ENCODE measurements around the gene EXOC1L. TPM values are rescaled to one million over a fixed set of nuclear protein-coding genes. Genes with fewer than 3 reads are reported as not detected.

EXOC1L gene
- total and polyA plus RNA-seq, 2 donors (not counting 1 experiment from before 2014, with no cell fraction given): not detected

GRCh38 chr4:55817691-55818090 lies 1.9 kb upstream of the EXOC1L start:
- Histone ChIP-seq H4K20me1 (ENCODE audit: control insufficient read depth, insufficient read depth, low read length, poor library complexity, severe bottlenecking) (no peaks in the 10 kb centered on the region), H3K27me3 (replicated peaks in 1 of 4; ENCODE audit: control extremely low read depth in 1 of 4, control insufficient read depth in 3 of 4, insufficient read depth in 4 of 4, low read length in 3 of 4) (peaks cover 0 to 20% (median 8%) of the 10 kb centered on the region in 4 experiments), H3K27ac (ENCODE audit: low read length in 2 of 2) (no peak overlapping the region), H3K9ac (ENCODE audit: low read length) (no peak overlapping the region), H3K4me1 (ENCODE audit: control insufficient read depth in 2 of 2, insufficient read depth in 2 of 2, low read length in 2 of 2) (peaks cover 0 to 4% of the 10 kb centered on the region in 2 donors), H3K9me3 (ENCODE audit: control extremely low read depth in 1 of 3, control insufficient read depth in 2 of 3, insufficient read depth in 1 of 3, low read length in 2 of 3) (no peaks in the 10 kb centered on the region), H3K36me3 (replicated peaks in 1 of 2; ENCODE audit: control extremely low read depth in 1 of 2, control insufficient read depth in 1 of 2, extremely low read depth in 1 of 2, insufficient read depth in 2 of 2, low read length in 1 of 2) (no peaks in the 10 kb centered on the region), H3K79me2 (ENCODE audit: control insufficient read depth, insufficient read depth, low read length) (no peaks in the 10 kb centered on the region), H3K4me2 (replicated peaks; ENCODE audit: low read depth, low read length, poor library complexity, severe bottlenecking) (no peak overlapping the region), H2AFZ (ENCODE audit: insufficient read depth, low read depth, low read length, poor library complexity, severe bottlenecking) (no peak overlapping the region), H3K4me3 (ENCODE audit: control extremely low read depth in 1 of 5, extremely low read depth in 1 of 5, insufficient read depth in 1 of 5, low read depth in 2 of 5, low read length in 4 of 5) (no peak overlapping the region)
- H3K27me3 Mint-ChIP-seq: peaks cover 31% of the 10 kb centered on the region
- no peak overlapping the region for H3K4me3 Mint-ChIP-seq
- POLR2A ChIA-PET: no interaction called here
- H3K27ac Mint-ChIP-seq: no peak overlapping the region
- TF ChIP-seq EZH2 (IDR thresholded peaks at IDR 0.05; ENCODE audit: borderline replicate concordance, insufficient read depth, low read depth, low read length, poor library complexity, severe bottlenecking) (no peak), CTCF (IDR thresholded peaks at IDR 0.05) (no peak)
- CTCF ChIA-PET: no interaction called here
- peaks cover 3% of the 10 kb centered on the region for H3K4me1 Mint-ChIP-seq
- intact Hi-C loops (cut with micrococcal nuclease): no loop called here
- WGBS (ENCODE audit: insufficient coverage): 100% methylated on average over 2 of the region's 3 CpGs
- H3K9me3 Mint-ChIP-seq (ENCODE audit: insufficient read depth): no peaks in the 10 kb centered on the region
- no peak for DNase-seq
- ATAC-seq (ENCODE audit: low read depth): no peak

- WGBS (ENCODE audit: insufficient coverage): no CpG with 5 or more reads among the region's 2 CpGs
- ATAC-seq (ENCODE audit: low read depth): no peak
- no peak overlapping the region for H3K4me2 ChIP-seq (replicated peaks; ENCODE audit: low read depth, low read length, poor library complexity, severe bottlenecking)
Measured at GRCh38 chr4:55820279-55820678, 689 bp downstream of the EXOC1L start.

More at GRCh38 chr4:55820279-55820678, 689 bp downstream of the EXOC1L start:
- Mint-ChIP-seq H3K27ac (no peak overlapping the region), H3K9me3 (ENCODE audit: insufficient read depth) (no peaks in the 10 kb centered on the region), H3K4me3 (no peak overlapping the region), H3K27me3 (peaks cover 29% of the 10 kb centered on the region), H3K4me1 (peaks cover 3% of the 10 kb centered on the region)
- intact Hi-C loops (cut with micrococcal nuclease): no loop called here
- peaks cover 0 to 20% (median 8%) of the 10 kb centered on the region in 4 experiments for H3K27me3 ChIP-seq (replicated peaks in 1 of 4; ENCODE audit: control extremely low read depth in 1 of 4, control insufficient read depth in 3 of 4, insufficient read depth in 4 of 4, low read length in 3 of 4)
- TF ChIP-seq EZH2 (IDR thresholded peaks at IDR 0.05; ENCODE audit: borderline replicate concordance, insufficient read depth, low read depth, low read length, poor library complexity, severe bottlenecking) (no peak), CTCF (IDR thresholded peaks at IDR 0.05) (no peak)
- H3K4me3 ChIP-seq (ENCODE audit: control extremely low read depth in 1 of 5, extremely low read depth in 1 of 5, insufficient read depth in 1 of 5, low read depth in 2 of 5, low read length in 4 of 5): no peak overlapping the region
- H3K9me3 ChIP-seq (ENCODE audit: control extremely low read depth in 1 of 3, control insufficient read depth in 2 of 3, insufficient read depth in 1 of 3, low read length in 2 of 3): no peaks in the 10 kb centered on the region
- no peak overlapping the region for H2AFZ ChIP-seq (ENCODE audit: insufficient read depth, low read depth, low read length, poor library complexity, severe bottlenecking)
- no peak for DNase-seq
- no peak overlapping the region for H3K9ac ChIP-seq (ENCODE audit: low read length)
- ChIA-PET CTCF (interaction anchor here (1.1 kb wide), 1 partner anchor 411 kb away, joined by 3 read pairs; no protein-coding TSS in a partner anchor), POLR2A (no interaction called here)
- H3K27ac ChIP-seq (ENCODE audit: low read length in 2 of 2): no peak overlapping the region
- no peaks in the 10 kb centered on the region for H4K20me1 ChIP-seq (ENCODE audit: control insufficient read depth, insufficient read depth, low read length, poor library complexity, severe bottlenecking)
- H3K4me1 ChIP-seq (ENCODE audit: control insufficient read depth in 2 of 2, insufficient read depth in 2 of 2, low read length in 2 of 2): peaks cover 0 to 4% of the 10 kb centered on the region in 2 donors
- H3K36me3 ChIP-seq (replicated peaks in 1 of 2; ENCODE audit: control extremely low read depth in 1 of 2, control insufficient read depth in 1 of 2, extremely low read depth in 1 of 2, insufficient read depth in 2 of 2, low read length in 1 of 2): no peaks in the 10 kb centered on the region
- no peaks in the 10 kb centered on the region for H3K79me2 ChIP-seq (ENCODE audit: control insufficient read depth, insufficient read depth, low read length)
